Activated CD8-positive, alpha-beta memory T cell treated with anti-CD3 and anti-CD28 coated beads for 24 hours (primary cell): ENCODE results near the gene SRL.
"Not testable (repeated sequence)": the region's sequence is repeated elsewhere in the genome, so short reads cannot be mapped to it uniquely, and the experiment has no call there.

ENCODE experiments used
- DNase-seq: peaks from one replicate; pipeline ENCODE4 v3.0.0-alpha.2; 2020

Gene SRL

GRCh38 chr16:4225075-4225474 is 16.8 kb downstream of the SRL start:
- no peak for DNase-seq

- no peak for DNase-seq
Measured at GRCh38 chr16:4220358-4220757, 21.5 kb downstream of the SRL start.

- no peak for DNase-seq
Measured at GRCh38 chr16:4218202-4218601, 23.7 kb downstream of the SRL start.

- no peak for DNase-seq
Measured at GRCh38 chr16:4217204-4218131, 24.4 kb downstream of the SRL start.

GRCh38 chr16:4216596-4216995 is 25.3 kb downstream of the SRL start:
- DNase-seq, result no peak

GRCh38 chr16:4215106-4215505 is 26.8 kb downstream of the SRL start:
- DNase-seq, result no peak

- DNase-seq, result no peak
Measured at GRCh38 chr16:4214215-4214621, 27.7 kb downstream of the SRL start.

GRCh38 chr16:4213737-4214136 is 28.1 kb downstream of the SRL start:
- no peak for DNase-seq

GRCh38 chr16:4212934-4213296 is 29.0 kb downstream of the SRL start:
- DNase-seq, result no peak

GRCh38 chr16:4212211-4212933 is 29.5 kb downstream of the SRL start:
- no peak for DNase-seq

- not testable (repeated sequence) for DNase-seq
Measured at GRCh38 chr16:4211445-4212210, 30.3 kb downstream of the SRL start.

- DNase-seq, result no peak
Measured at GRCh38 chr16:4209666-4210065, 32.2 kb downstream of the SRL start.

GRCh38 chr16:4208341-4208751 is 33.5 kb downstream of the SRL start:
- no peak for DNase-seq

- DNase-seq, result no peak
Measured at GRCh38 chr16:4207683-4208340, 34.1 kb downstream of the SRL start.

- DNase-seq, result no peak
Measured at GRCh38 chr16:4207229-4207628, 34.7 kb downstream of the SRL start.

- no peak for DNase-seq
Measured at GRCh38 chr16:4206680-4207079, 35.2 kb downstream of the SRL start.

GRCh38 chr16:4205971-4206370 is 35.9 kb downstream of the SRL start:
- no peak for DNase-seq

- no peak for DNase-seq
Measured at GRCh38 chr16:4204521-4204920, 37.4 kb downstream of the SRL start.

- DNase-seq, result no peak
Measured at GRCh38 chr16:4203748-4204147, 38.1 kb downstream of the SRL start.

GRCh38 chr16:4202615-4203345 is 39.1 kb downstream of the SRL start:
- DNase-seq, result no peak

- DNase-seq, result no peak
Measured at GRCh38 chr16:4200781-4201137, 41.1 kb downstream of the SRL start.
